Activated CD4-positive, alpha-beta T cell treated with anti-CD3 and anti-CD28 coated beads for 24 hours (primary cell): ENCODE data around the gene BRCA1.
A peak's percentile ranks its signal among the peaks of the same experiment; 100 is the strongest.

Source experiments
- DNase-seq, 2 donors: peaks; one replicate each; pipeline ENCODE4 v3.0.0-alpha.2; 2020; ENCODE audit warnings: low read depth in 2 of 2

BRCA1 gene

DNA sequence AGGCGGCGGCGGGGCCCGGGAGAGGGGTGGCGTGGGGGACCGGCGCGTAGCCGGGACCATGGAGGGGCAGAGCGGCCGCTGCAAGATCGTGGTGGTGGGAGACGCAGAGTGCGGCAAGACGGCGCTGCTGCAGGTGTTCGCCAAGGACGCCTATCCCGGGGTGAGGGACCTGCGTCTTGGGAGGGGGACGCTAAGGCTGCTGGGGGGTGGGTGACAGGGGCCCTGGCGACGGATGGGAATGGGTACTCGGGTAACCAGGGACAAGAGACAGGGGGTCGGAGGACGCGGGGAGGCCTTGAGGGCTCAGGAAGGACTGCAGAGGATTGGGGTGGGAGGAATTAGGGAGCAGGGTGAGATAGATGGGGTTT is 99.9 kb downstream of the BRCA1 start:
- no peak for DNase-seq

- peak; percentile 59 to 70 for DNase-seq
Measured at GRCh38 chr17:43024407-43025289, 100.5 kb downstream of the BRCA1 start, which contains the start of gene RND2. Gene RND2 (plus strand): TSS chr17:43025231. CDS start chr17:43025348, 117 bp downstream.

DNA sequence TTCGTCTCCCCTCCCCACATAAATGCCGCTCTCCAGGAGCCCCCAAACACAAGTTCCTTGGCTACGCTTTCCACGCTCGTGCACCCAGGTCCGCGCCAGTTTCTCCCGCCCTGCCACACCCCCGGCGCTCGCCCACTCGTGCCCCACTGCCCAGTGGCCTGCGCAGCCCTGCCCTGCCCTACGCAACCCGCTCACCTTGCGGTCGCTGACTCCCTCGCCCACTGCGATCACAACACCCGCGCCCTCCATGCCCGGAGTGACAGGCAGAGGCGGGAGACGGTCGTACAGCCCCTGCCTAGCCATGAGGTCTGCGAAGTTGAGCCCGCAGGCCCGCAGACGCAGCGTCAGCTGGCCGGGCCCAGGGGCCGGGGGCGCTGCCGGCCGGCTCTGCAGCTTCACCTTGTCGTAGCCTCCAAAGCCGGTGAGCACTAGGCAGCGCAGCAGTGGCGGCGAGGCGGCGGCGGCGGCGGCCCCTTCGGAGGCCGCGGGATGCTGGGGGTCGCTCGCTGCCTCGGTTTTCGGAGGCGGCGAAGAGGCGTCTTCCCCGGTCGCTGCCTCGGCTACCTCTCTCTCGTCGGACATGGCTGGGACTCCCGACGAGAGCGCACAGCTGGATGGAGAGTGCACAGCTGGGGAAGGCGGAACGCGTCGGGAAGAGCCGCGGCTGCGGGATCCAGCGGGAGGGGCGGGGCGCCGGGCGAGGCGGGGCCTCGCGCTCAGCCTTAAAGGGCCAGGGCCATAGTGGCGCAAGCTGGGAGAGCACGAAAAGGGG is 103.2 kb downstream of the BRCA1 start, which contains the start of gene VAT1:
Gene VAT1, minus strand, starts transcription at position 645 of the 772 bp plus-strand sequence. Its CDS starts 63 bp downstream, at position 582.
- DNase-seq, result peak; percentile 40 to 58

- DNase-seq, result no peak
Measured at GRCh38 chr17:43020789-43021740, 104.1 kb downstream of the BRCA1 start.

DNA sequence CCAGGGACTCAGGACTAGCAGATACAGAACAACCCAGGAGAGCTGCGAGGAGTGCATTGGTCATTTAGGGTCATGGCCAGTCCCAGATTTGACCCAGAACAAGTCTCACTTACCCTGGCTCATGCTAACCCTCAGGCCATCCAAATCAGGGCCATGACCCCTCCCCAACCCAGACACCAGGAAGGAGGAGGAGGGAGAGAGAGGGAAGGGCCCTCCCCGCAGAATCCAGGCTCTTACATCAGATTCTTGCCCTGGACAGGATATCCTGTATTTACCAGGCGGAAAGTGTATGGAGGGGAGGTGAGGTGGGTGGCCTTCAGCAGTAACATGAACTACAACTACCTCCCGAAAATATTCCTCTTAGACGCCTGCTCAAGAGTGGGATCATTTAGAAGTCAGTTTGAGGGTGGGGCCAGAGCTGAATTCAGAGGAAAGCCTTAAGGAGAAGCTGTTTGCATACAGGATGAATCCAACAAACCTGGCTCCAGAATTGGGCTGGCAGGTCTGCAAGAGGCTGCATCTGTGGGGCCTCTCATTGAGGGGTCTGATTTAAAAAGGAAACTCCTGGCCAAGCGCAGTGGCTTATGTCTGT is 105.0 kb downstream of the BRCA1 start:
- no peak for DNase-seq

GRCh38 chr17:43019418-43019817 is 105.7 kb downstream of the BRCA1 start:
- DNase-seq, result no peak

DNA sequence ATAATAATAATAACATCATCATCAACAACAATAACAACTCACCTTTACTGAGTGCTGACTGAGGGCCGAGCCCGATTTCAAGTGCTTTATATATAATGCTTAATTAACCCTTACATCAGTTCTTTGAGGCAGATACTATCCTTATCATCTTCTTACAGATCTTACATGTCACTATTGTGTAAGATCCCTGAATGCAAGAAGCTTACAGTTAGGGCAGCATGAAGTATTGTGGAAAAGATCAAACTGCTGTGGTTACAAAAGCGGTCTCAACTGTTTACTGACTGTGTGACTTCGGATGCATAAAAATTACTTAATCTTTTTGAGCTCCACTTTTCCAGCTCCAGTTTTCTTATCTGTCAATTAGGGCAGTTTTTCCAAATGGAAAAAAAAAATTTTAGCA is 106.2 kb downstream of the BRCA1 start:
- no peak for DNase-seq

- DNase-seq, result no peak
Measured at GRCh38 chr17:43018008-43018853, 106.9 kb downstream of the BRCA1 start.

GRCh38 chr17:43016216-43016615 is 108.9 kb downstream of the BRCA1 start:
- DNase-seq, result no peak

- no peak for DNase-seq
Measured at GRCh38 chr17:43015579-43015978, 109.6 kb downstream of the BRCA1 start.

DNA sequence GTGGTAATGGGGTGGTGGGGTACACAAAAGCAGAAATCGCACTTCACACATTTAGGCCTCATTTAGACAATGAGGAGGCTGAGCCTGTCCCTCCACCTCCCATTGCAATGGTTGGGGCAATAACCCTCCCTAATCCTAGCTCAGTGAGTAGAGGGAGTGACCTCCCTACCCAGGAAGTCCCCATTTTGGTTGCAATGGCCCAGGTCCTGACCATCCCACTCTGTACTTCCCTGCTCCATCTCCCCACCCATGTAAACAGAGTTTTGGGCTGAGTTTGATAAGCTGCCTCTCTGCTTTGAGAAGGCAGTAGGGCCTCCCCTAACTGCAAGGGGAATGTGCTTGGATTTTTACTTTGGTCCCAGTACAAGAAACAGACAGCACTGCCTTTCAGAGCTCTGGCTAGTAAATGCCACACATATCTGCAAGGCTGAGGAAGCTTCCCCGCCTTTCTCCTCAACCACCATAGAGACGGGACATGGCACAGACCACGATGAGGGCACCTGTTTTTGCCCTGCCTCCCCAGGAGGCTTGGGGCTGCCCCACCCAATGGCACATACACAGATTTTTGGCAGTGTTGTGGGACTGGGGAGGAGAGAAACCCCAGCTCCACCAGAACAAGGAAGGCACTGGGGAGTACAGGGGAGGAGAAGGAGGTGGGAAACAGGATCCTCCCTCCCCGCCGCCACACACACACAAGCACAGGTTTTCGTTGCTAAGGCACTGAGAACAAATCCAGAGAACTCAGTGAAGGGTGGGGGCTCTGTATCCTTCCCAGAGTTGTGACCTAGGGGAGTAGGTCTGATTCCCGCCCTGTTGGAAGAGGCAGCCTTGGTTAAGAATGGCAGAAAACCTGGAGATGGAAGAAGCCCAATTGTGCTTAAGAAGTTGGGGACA is 110.3 kb downstream of the BRCA1 start:
- DNase-seq, result no peak

DNA sequence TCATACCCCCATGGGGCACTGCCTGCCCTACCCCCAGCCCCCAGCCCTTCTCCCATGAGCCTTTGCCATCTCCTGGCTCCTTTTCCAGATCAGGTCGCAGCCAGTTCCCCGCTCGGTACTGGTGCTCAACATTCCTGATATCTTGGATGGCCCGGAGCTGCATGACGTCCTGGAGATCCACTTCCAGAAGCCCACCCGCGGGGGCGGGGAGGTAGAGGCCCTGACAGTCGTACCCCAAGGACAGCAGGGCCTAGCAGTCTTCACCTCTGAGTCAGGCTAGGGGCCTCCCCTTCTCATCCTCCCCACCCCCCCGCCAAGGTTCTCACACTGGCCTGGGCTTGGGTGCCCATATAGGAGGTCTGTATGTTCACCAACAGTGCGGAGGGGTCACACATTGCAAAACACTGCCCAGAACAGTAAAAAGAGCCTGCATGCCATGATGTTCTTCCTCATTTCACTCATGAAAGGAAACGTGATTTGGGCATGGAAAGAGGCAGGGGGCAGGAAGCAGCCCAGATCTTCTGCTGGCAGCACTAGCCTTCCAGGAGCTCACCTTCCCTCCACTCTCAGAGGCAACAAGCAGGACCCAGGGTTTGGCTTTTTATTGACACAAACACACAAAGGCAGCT is 111.0 kb downstream of the BRCA1 start:
- DNase-seq, result no peak

DNA sequence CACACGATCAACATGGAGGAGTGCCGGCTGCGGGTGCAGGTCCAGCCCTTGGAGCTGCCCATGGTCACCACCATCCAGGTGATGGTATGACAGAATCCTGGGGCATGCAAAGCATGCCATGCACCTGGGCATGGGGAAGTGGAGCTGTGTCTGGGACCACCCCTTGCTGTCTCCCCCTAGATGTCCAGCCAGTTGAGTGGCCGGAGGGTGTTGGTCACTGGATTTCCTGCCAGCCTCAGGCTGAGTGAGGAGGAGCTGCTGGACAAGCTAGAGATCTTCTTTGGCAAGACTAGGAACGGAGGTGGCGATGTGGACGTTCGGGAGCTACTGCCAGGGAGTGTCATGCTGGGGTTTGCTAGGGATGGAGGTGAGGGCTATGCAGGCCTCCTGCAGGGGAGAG is 111.9 kb downstream of the BRCA1 start:
- DNase-seq, result no peak

GRCh38 chr17:43011728-43012472 is 113.3 kb downstream of the BRCA1 start:
- no peak for DNase-seq

GRCh38 chr17:43010667-43011308 is 114.4 kb downstream of the BRCA1 start:
- DNase-seq, result no peak

DNA sequence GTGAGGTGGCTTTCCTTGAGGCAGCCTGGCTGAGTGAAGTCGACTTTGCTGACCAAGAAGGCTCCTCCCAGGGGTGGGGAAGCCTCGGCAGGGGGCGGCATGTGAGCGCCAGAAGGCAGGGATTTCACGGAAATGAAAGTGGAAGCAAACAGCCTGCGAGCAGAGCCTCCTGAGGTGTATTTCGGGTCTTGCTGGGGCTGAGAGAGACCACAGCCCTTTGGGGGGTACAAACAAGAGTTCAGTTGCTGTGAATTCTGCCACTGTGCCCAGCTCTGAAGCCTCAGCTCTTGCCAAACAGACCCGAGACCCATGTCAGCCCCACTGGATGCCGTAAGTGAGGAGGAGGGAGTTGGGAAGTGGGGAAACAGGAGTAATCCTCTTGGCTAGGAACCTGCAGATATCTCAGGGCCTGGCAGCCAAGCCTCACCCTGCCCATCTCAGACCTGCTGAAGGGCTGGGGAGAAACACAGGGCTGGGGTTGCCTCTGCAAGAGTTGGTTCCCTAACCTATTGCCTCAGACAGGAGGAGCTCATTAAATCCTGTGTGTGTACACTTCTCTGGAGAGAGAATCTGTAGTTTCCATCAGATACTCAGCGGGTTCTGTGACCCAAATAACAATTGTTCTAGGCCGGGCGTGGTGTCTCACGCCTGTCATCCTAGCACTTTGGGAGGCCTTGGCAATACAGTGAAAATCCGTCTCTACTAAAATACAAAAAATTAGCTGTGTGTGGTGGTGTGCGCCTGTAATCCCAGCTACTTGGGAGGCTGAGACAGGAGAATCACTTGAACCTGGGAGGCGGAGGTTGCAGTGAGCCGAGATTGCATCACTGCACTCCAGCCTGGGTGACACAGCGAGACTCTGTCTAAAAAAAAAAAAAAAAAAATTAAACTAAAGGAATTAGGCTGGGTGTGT is 118.3 kb downstream of the BRCA1 start, which contains the start of gene IFI35:
Gene IFI35, plus strand, starts transcription at position 146 of the 913 bp plus-strand sequence. Its CDS starts 164 bp downstream, at position 310.
- DNase-seq, result peak; percentile 81
